Stimulated activated CD8-positive, alpha-beta memory T cell treated with anti-CD3 and anti-CD28 coated beads, Interleukin-7, amount 100 ng/mL, for 4 hours (primary cell): ENCODE measurements around the gene ALDH4A1.

ENCODE experiments used
- DNase-seq, 2 donors: peaks; one replicate each; pipeline ENCODE4 v3.0.0-alpha.2; 2020; ENCODE audit warnings: low read depth in 2 of 2

The ALDH4A1 gene

GRCh38 chr1:18902523-18903290 is at the start of gene ALDH4A1:
Gene ALDH4A1 (minus strand): TSS chr1:18902555. CDS start chr1:18902523, 32 bp downstream.
- peak; percentile 89 to 93 for DNase-seq

DNA sequence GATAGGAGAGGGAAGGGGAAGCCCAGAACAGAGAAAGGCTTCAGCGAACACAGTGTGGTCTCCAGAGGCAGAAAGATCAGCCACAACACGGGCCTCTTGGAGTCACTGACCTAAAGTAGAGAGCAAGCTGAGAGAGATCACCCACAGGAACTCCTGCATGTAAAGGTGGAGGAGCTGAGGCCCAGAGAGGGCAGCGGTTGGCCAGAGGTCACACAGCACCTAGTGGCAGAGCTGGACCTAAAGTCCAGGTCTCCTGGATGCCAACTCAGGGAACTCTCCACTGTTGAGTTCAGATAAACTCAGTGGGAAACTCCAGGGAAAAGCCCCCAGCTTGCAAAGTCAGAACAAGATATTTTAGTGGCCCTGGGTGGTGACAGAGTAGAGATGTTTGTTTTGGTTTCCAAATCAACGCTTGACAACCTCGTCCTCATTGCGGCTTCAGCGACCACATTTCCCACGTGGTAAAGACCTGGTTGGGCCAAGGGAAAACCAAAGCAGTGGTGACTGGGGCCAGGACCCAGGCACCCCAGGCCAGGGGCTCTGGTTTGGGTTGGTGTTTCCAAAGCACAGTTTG is 49.5 kb upstream of the ALDH4A1 start:
- peak; percentile 63 to 66 for DNase-seq

DNA sequence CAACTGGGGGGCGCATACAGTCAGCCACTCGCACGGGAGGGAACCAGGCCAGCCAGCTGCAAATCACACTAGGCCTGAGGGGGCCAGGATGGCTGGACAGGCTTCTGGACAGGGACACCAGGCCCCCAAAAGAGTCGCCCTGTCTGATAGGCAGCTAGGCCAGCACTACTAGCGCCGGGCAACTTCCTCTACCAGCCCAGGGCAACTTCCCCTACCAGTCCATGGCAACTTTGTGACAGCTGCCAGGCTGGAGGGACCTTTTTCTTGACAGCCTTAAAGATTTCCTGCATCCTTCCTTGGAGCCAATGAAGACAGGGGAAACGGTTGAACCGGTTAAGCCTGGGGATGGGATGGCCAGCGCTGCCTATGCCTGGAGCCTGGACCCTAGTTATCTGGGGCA is 49.1 kb upstream of the ALDH4A1 start:
- no peak for DNase-seq

- peak in 1 of 2 donors; percentile 21 for DNase-seq
These were observed 48.2 kb upstream of the ALDH4A1 start for GRCh38 chr1:18950401-18951026.

DNA sequence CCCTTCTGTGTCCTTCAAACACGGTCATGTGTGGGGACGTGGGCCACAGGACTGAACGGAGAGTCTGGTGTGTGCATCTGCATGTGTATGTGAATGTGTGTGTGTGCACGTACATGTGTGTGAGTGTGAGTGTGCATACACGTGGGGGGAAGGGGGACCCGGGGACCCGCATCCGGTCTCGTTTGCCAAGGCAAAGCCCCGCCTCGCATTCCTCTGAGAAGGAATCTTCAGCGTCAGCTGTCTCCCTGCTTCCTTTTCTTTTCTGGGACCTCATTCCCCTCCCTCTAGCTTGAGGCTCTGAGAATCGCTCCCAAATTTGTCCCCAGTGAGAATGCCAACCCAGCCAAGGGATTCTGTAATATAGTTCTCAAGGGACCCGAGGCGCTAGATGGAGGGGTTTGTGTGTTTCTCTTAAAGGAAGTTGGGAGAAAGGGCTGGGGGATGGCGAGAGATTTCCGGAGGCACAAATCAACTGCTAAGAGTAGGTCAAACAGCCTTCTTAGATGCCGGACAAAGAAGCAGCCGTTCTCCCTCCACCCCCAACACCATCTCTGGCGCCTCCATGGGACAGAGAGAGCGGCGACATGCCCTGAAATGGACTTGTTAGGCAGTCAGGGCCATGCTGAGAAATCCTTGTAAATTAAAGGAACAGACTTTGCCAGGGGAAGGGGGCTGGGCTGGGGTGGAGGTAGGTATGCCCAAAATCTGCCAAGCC is 47.5 kb upstream of the ALDH4A1 start:
- DNase-seq = no peak

DNA sequence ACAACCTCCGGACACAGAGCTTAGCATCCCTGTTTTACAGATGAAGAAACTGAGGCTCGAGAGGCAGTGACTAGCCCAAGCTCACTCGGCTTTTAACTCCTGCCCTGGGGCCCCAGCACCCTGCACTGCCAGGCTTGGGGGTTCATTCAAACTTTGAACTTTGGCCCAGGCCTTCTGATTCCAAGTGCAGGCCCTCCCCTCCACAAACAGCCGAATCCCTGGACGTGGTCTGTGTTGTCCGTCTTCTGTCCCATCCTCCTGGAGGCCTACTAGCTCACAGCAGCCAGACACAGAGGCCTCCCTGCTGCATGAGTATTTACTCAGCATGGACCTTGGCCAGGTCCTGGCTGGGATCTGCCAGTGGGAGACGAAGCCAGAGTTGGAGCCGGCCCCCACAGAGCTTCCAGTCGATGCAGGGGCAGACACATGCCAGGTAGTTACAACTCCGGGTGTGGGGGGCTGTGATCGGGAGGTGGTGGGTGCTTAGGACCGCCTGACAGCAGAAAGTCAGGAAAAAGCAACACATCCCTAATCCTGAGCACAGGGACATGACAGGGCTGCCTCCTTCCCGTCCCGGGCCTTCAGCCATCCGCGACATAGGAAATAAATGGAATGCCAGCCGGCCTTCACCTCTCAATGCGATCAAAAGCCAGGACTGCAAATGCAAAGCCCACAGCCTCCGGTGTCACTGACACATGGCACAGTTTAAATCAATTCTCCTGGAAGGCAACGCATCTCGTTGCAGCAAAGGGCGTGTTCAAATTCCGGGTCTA is 46.7 kb upstream of the ALDH4A1 start:
- DNase-seq = no peak

DNA sequence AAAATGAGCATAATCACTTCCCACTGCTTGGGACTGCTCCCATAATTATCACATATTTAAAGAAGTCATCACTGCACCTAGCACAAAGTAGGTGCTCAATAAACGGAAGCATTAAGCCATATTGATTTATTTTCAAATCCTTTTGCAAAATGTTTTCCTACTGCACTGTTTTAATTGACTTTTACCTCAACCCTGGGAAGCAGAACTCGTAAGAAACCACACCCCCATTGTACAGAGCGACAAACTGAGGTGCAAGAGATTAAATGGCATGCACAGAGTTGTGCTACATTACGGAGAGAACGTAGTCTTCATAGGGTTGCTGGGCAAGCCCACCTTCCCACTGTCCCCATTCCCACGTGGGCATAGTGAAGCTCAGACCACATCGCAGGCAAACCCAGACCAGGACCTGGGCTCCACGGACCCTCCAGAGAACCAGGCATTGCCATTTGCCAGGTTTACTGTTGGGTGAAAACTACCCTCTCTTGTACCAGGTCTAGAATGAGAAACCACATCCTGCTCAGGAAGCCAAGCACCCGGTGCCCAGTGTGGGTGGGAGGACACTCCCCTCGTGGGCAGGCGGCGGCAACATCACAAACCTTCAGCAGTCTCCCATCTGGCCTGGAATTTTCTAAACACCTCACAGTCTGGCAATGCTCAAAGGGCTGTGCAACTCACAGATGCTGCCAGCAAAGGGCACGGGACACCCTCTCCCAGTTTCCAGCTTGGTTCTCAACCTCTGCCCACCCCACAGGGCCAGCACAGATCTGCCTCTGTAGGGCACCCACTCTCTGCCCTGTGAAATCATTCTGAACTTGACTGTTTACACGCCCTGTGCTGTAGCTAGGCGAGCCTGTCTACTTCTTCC is 45.9 kb upstream of the ALDH4A1 start:
- peak; percentile 56 to 65 for DNase-seq

- no peak for DNase-seq
These were observed 45.2 kb upstream of the ALDH4A1 start for GRCh38 chr1:18947570-18947969.

DNA sequence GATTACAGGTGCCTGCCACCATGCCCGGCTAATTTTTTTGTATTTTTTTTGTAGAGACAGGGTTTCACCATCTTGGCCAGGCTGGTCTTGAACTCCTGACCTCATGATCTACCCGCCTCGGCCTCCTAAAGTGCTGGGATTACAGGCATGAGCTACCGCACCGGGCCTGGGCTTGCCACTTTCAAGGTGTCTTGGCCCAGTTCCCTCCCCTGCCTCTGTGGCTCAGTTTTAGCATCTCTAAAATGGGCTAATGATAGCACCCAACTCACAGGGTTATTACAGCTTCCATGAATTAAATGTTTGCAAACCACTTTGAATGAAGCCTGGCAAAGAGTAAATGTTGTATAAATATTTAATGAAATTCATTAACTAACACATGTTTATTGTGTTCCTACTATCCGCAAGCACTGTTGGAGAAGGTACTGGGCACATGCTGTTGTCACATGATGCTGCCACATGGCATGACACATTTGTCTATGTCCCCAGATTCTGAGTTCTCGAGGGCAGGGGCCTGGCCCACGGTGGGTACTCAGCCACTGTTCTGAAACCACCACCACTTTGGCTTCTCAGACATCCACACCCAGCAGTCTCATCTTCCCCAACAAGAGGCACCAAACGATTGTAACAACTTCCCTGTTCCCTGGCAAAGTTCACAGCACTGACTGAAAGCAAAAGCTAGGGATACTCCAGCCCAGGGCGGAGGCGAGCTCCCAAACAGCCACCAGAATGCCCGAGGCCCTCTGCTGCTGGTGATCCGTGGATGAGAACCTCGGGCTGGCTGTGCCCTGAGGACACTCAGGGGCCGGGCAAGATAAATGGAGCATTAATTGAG is 44.4 kb upstream of the ALDH4A1 start:
- DNase-seq = no peak

- DNase-seq = no peak
These were observed 43.1 kb upstream of the ALDH4A1 start for GRCh38 chr1:18945401-18945849.

DNA sequence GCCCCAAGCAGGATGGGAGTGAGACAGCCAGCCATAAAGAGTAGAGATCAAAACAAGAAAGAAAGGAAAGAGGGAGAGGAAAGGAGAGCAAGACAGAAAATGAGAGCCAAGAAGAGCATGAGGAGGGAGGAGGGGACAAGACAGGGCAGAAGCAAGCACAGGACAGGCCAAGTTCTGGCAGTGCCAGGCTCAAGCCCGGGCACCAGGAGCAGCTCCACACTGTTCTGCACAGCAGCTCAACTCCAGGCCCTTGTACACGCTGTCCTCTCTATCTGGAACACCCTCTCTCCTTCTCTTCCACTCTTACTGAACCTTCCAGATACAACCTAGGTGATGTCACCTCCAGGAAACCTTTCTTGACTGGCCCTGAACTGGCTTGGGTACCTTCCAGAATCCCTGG is 42.5 kb upstream of the ALDH4A1 start:
- DNase-seq = no peak

DNA sequence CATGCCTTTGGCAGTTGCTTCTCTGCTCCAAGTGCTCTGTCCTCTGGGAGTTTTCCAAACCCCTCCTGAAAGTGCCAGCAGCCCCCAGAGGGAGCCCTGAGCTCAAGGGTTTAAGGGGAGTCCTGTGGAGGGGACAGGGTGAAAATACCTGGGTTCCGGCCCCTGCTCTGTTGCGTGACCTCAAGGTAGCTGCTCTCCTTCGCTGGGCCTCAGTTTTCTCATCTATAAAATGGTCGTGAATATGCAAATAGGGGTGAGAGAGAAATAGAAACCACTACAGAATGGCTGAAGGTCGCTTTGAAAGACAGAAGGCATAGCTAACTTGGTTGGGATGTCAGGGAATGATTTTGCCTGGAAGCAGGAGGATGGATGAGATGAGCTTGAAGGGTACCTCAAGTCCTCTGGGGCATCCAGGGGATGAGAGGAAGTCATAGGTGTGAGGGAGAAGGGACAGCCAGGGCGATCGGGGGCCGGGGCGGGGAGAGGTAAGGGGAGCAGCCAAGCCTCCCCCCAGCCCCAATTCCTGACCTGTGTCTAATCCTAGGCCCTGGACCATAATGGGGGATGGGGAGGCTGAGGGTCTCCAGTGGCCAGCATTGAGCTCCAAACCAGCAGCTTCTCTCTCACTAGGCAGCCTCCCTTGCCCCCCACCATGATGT is 41.7 kb upstream of the ALDH4A1 start:
- DNase-seq = no peak

DNA sequence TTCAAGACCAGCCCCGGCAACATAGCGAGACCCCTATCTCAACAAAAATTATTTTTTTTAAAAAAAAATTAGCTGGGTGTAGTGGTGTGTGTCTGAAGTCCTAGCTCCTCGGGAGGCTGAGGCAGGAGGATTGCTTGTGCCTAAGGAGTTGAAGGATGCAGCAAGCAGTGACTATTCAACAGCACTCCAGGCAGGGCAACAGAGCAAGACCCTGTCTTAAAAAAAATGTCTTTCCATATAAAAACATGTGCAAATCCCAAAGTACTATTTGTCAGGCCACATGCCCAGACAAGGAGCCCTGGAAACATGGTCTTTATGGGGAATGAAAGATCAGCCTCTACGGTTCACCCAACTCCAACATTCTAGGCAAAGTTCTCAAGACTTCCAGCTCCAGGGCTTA is 40.8 kb upstream of the ALDH4A1 start:
- no peak for DNase-seq

- no peak for DNase-seq
These were observed 40.0 kb upstream of the ALDH4A1 start for GRCh38 chr1:18942340-18942739.

GRCh38 chr1:18941221-18942141 is 39.1 kb upstream of the ALDH4A1 start:
- no peak for DNase-seq

DNA sequence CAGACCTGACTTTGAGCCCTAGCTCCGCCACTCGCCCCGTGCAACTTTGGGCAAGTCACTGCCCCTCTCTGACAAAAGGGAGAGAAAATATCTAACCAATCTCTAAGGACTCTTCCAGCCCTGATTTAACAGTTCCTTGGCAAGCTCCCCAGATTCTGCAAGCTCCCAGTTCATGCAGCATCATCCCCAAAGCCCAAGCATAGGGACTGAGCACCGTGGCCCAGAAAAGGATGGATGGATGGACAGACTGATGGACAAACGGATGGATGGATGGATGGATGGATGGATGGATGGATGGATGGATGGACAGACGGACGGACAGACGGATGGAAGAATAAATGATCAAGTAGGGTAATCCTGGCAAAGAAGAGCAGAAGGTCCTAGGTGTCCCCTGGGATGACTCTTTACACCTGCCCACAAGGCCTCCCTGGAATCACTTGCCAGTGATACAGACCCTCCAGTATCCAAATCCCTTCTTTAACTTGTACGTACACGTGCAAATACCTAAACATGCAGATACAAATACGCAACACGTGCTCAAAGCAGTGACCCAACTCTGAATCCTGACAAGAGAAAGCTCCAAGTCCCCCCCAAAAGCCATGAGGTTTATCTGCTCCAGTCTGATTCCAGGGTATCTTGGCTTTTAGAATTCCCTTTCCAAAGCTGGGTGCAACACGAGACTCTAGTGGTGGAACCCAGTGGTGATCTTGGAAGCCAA is 38.1 kb upstream of the ALDH4A1 start:
- no peak for DNase-seq
